ENCODE measurements around the gene ABHD17C. TPM values are rescaled to one million over a fixed set of nuclear protein-coding genes. Genes with fewer than 3 reads are reported as not detected.

The ABHD17C gene
- total RNA-seq, 1 donor, result 0.84 TPM

- Histone ChIP-seq H3K4me1 (ENCODE audit: insufficient read depth, low read length) (no peaks in the 10 kb centered on the region), H3K9me3 (ENCODE audit: low read depth, low read length) (no peaks in the 10 kb centered on the region), H3K27me3 (ENCODE audit: insufficient read depth, low read length) (no peaks in the 10 kb centered on the region), H3K4me3 (ENCODE audit: low read length) (no peak overlapping the region)
Measured at GRCh38 chr15:80732818-80733217, 37.7 kb downstream of the ABHD17C start.

- Histone ChIP-seq H3K27me3 (ENCODE audit: insufficient read depth, low read length) (no peaks in the 10 kb centered on the region), H3K4me3 (ENCODE audit: low read length) (no peak overlapping the region), H3K9me3 (ENCODE audit: low read depth, low read length) (no peaks in the 10 kb centered on the region)
Measured at GRCh38 chr15:80733460-80733859, 38.4 kb downstream of the ABHD17C start.

GRCh38 chr15:80735344-80735743 lies 40.2 kb downstream of the ABHD17C start:
- Histone ChIP-seq H3K27me3 (ENCODE audit: insufficient read depth, low read length) (no peaks in the 10 kb centered on the region), H3K9me3 (ENCODE audit: low read depth, low read length) (no peaks in the 10 kb centered on the region), H3K4me1 (ENCODE audit: insufficient read depth, low read length) (no peaks in the 10 kb centered on the region), H3K4me3 (ENCODE audit: low read length) (no peak overlapping the region)

More at GRCh38 chr15:80733460-80733859, 38.4 kb downstream of the ABHD17C start:
- H3K4me1 ChIP-seq (ENCODE audit: insufficient read depth, low read length), result no peaks in the 10 kb centered on the region

GRCh38 chr15:80736560-80736959 lies 41.5 kb downstream of the ABHD17C start:
- Histone ChIP-seq H3K4me3 (ENCODE audit: low read length) (no peak overlapping the region), H3K27me3 (ENCODE audit: insufficient read depth, low read length) (no peaks in the 10 kb centered on the region), H3K4me1 (ENCODE audit: insufficient read depth, low read length) (peaks cover 6% of the 10 kb centered on the region), H3K9me3 (ENCODE audit: low read depth, low read length) (no peaks in the 10 kb centered on the region)

- Histone ChIP-seq H3K9me3 (ENCODE audit: low read depth, low read length) (no peaks in the 10 kb centered on the region), H3K4me1 (ENCODE audit: insufficient read depth, low read length) (peaks cover 13% of the 10 kb centered on the region), H3K27me3 (ENCODE audit: insufficient read depth, low read length) (no peaks in the 10 kb centered on the region), H3K4me3 (ENCODE audit: low read length) (no peak overlapping the region)
Measured at GRCh38 chr15:80739919-80740318, 44.8 kb downstream of the ABHD17C start.

- no peaks in the 10 kb centered on the region for H3K27me3 ChIP-seq (ENCODE audit: insufficient read depth, low read length)
- H3K4me3 ChIP-seq (ENCODE audit: low read length), result no peak overlapping the region
- H3K4me1 ChIP-seq (ENCODE audit: insufficient read depth, low read length), result peaks cover 13% of the 10 kb centered on the region
- no peaks in the 10 kb centered on the region for H3K9me3 ChIP-seq (ENCODE audit: low read depth, low read length)
Measured at GRCh38 chr15:80742081-80742480, 47.0 kb downstream of the ABHD17C start.

- Histone ChIP-seq H3K9me3 (ENCODE audit: low read depth, low read length) (no peaks in the 10 kb centered on the region), H3K27me3 (ENCODE audit: insufficient read depth, low read length) (no peaks in the 10 kb centered on the region), H3K4me1 (ENCODE audit: insufficient read depth, low read length) (peaks cover 13% of the 10 kb centered on the region), H3K4me3 (ENCODE audit: low read length) (no peak overlapping the region)
Measured at GRCh38 chr15:80743189-80743833, 48.2 kb downstream of the ABHD17C start.

GRCh38 chr15:80744415-80744814 lies 49.3 kb downstream of the ABHD17C start:
- no peaks in the 10 kb centered on the region for H3K9me3 ChIP-seq (ENCODE audit: low read depth, low read length)

GRCh38 chr15:80744826-80745225 lies 49.7 kb downstream of the ABHD17C start:
- H3K4me3 ChIP-seq (ENCODE audit: low read length), result no peak overlapping the region
- no peaks in the 10 kb centered on the region for H3K9me3 ChIP-seq (ENCODE audit: low read depth, low read length)
- no peaks in the 10 kb centered on the region for H3K27me3 ChIP-seq (ENCODE audit: insufficient read depth, low read length)
- peaks cover 13% of the 10 kb centered on the region for H3K4me1 ChIP-seq (ENCODE audit: insufficient read depth, low read length)

More at GRCh38 chr15:80744415-80744814, 49.3 kb downstream of the ABHD17C start:
- H3K27me3 ChIP-seq (ENCODE audit: insufficient read depth, low read length), result no peaks in the 10 kb centered on the region
- H3K4me1 ChIP-seq (ENCODE audit: insufficient read depth, low read length), result peaks cover 13% of the 10 kb centered on the region
- no peak overlapping the region for H3K4me3 ChIP-seq (ENCODE audit: low read length)

GRCh38 chr15:80745888-80746287 lies 50.8 kb downstream of the ABHD17C start:
- Histone ChIP-seq H3K27me3 (ENCODE audit: insufficient read depth, low read length) (no peaks in the 10 kb centered on the region), H3K4me1 (ENCODE audit: insufficient read depth, low read length) (peaks cover 10% of the 10 kb centered on the region), H3K9me3 (ENCODE audit: low read depth, low read length) (no peaks in the 10 kb centered on the region), H3K4me3 (ENCODE audit: low read length) (no peak overlapping the region)

- H3K4me3 ChIP-seq (ENCODE audit: low read length), result no peak overlapping the region
- no peaks in the 10 kb centered on the region for H3K9me3 ChIP-seq (ENCODE audit: low read depth, low read length)
- no peaks in the 10 kb centered on the region for H3K27me3 ChIP-seq (ENCODE audit: insufficient read depth, low read length)
- no peaks in the 10 kb centered on the region for H3K4me1 ChIP-seq (ENCODE audit: insufficient read depth, low read length)
Measured at GRCh38 chr15:80747317-80748053, 52.4 kb downstream of the ABHD17C start.

- Histone ChIP-seq H3K9me3 (ENCODE audit: low read depth, low read length) (no peaks in the 10 kb centered on the region), H3K4me1 (ENCODE audit: insufficient read depth, low read length) (no peaks in the 10 kb centered on the region), H3K27me3 (ENCODE audit: insufficient read depth, low read length) (no peaks in the 10 kb centered on the region), H3K4me3 (ENCODE audit: low read length) (no peak overlapping the region)
Measured at GRCh38 chr15:80749589-80749988, 54.5 kb downstream of the ABHD17C start.

- Histone ChIP-seq H3K4me1 (ENCODE audit: insufficient read depth, low read length) (peaks cover under 1% of the 10 kb centered on the region), H3K27me3 (ENCODE audit: insufficient read depth, low read length) (no peaks in the 10 kb centered on the region), H3K9me3 (ENCODE audit: low read depth, low read length) (no peaks in the 10 kb centered on the region), H3K4me3 (ENCODE audit: low read length) (no peak overlapping the region)
Measured at GRCh38 chr15:80750575-80750974, 55.5 kb downstream of the ABHD17C start.

GRCh38 chr15:80752204-80752603 lies 57.1 kb downstream of the ABHD17C start:
- no peaks in the 10 kb centered on the region for H3K9me3 ChIP-seq (ENCODE audit: low read depth, low read length)

GRCh38 chr15:80753161-80753560 lies 58.1 kb downstream of the ABHD17C start:
- Histone ChIP-seq H3K9me3 (ENCODE audit: low read depth, low read length) (no peaks in the 10 kb centered on the region), H3K27me3 (ENCODE audit: insufficient read depth, low read length) (no peaks in the 10 kb centered on the region), H3K4me1 (ENCODE audit: insufficient read depth, low read length) (peaks cover 5% of the 10 kb centered on the region), H3K4me3 (ENCODE audit: low read length) (no peak overlapping the region)

More at GRCh38 chr15:80752204-80752603, 57.1 kb downstream of the ABHD17C start:
- Histone ChIP-seq H3K27me3 (ENCODE audit: insufficient read depth, low read length) (no peaks in the 10 kb centered on the region), H3K4me1 (ENCODE audit: insufficient read depth, low read length) (peaks cover 5% of the 10 kb centered on the region), H3K4me3 (ENCODE audit: low read length) (no peak overlapping the region)

- no peak overlapping the region for H3K4me3 ChIP-seq (ENCODE audit: low read length)
- H3K4me1 ChIP-seq (ENCODE audit: insufficient read depth, low read length), result peaks cover 5% of the 10 kb centered on the region
- H3K27me3 ChIP-seq (ENCODE audit: insufficient read depth, low read length), result no peaks in the 10 kb centered on the region
Measured at GRCh38 chr15:80754014-80754413, 58.9 kb downstream of the ABHD17C start.

More at GRCh38 chr15:80754014-80754413, 58.9 kb downstream of the ABHD17C start:
- H3K9me3 ChIP-seq (ENCODE audit: low read depth, low read length), result no peaks in the 10 kb centered on the region

Data from mononuclear cell (primary cell).